Activated naive CD4-positive, alpha-beta T cell treated with anti-CD3 and anti-CD28 coated beads, Interleukin-2, amount 10 ng/mL, durations not matched to agents 7 days and 5 days (primary cell): ENCODE results near the gene RAD51D.
"Not testable (repeated sequence)": the region's sequence is repeated elsewhere in the genome, so short reads cannot be mapped to it uniquely, and the experiment has no call there.

Experiments
- CTCF ChIA-PET: fragments of 350-600 bp; sonication (Branson Sonifier 250); formaldehyde crosslinking; loops from one replicate; lab custom pipeline; 2021; ENCODE audit warnings: antibody characterized with exemption; lab: Charles Lee
- DNase-seq: peaks from one replicate; pipeline ENCODE4 v3.0.0-alpha.2; 2020
- H3K27ac Mint-ChIP-seq: one replicate; pipeline ENCODE4 v1.8.0; 2021; ENCODE audit warnings: mild to moderate bottlenecking, moderate library complexity, mixed read lengths
- H3K27me3 Mint-ChIP-seq: one replicate; pipeline ENCODE4 v1.8.0; 2021; ENCODE audit warnings: mild to moderate bottlenecking, mixed read lengths
- H3K36me3 Mint-ChIP-seq: one replicate; pipeline ENCODE4 v1.8.0; 2021; ENCODE audit warnings: mixed read lengths
- H3K4me1 Mint-ChIP-seq: one replicate; pipeline ENCODE4 v1.8.0; 2021; ENCODE audit warnings: mixed read lengths
- H3K4me3 Mint-ChIP-seq: one replicate; pipeline ENCODE4 v1.8.0; 2021; ENCODE audit warnings: mild to moderate bottlenecking, moderate library complexity, mixed read lengths
- H3K9me3 Mint-ChIP-seq: one replicate; pipeline ENCODE4 v1.8.0; 2021; ENCODE audit warnings: mixed read lengths

RAD51D gene

DNA sequence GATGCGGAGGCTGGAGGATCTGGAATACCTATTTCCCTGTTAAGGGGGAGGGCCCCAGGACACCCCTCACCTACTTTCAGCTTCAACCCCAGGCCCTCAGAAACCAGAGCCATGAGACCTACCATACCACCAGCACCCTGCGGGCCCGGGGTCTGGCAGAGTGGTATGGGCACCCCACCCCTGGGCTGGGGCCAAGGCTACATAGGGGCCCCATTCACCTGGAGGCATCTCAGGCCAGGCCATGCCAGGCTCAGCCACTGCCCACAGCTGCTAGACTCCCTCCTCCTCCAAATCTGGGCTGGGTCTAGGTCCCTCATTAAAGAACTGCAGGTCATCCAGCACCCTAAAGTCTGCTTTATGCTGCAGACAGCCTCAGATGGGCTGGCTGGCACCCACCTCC is 10.7 kb upstream of the RAD51D start:
- H3K27me3 Mint-ChIP-seq: no peaks in the 10 kb centered on the region
- DNase-seq: no peak
- H3K9me3 Mint-ChIP-seq: no peaks in the 10 kb centered on the region
- CTCF ChIA-PET: interaction anchor here (1.4 kb wide), 1 partner anchor 10 kb away, joined by 4 read pairs; the partner anchor contains the start of gene RAD51D
- no peak overlapping the region for H3K27ac Mint-ChIP-seq
- H3K4me3 Mint-ChIP-seq: no peak overlapping the region
- H3K4me1 Mint-ChIP-seq: no peaks in the 10 kb centered on the region
- H3K36me3 Mint-ChIP-seq: peaks cover 41% of the 10 kb centered on the region

DNA sequence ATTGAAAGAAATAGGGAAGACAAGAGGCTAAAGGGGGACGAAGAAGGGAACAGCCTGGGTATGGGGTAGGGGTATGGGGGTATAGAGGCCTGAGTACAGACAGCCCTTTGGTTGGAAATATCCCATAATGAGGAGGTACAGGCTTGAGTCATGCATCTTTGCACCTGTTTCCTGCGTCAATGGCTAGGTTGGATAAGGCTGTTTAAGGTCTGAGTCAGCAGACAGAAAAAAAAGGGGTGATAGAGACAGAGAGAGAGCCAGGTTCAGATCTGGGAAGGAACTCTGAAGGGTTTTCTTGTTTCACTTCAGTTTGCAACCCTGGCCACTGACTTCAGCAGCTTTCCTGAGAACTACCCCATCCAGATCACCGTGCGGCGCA is 10.3 kb upstream of the RAD51D start:
- H3K9me3 Mint-ChIP-seq: no peaks in the 10 kb centered on the region
- CTCF ChIA-PET: interaction anchor here (1.4 kb wide), 1 partner anchor 10 kb away, joined by 4 read pairs; the partner anchor contains the start of gene RAD51D
- H3K36me3 Mint-ChIP-seq: peaks cover 37% of the 10 kb centered on the region
- H3K4me1 Mint-ChIP-seq: no peaks in the 10 kb centered on the region
- DNase-seq: no peak
- peak overlapping the region; percentile 1 for H3K27ac Mint-ChIP-seq
- H3K4me3 Mint-ChIP-seq: no peak overlapping the region
- no peaks in the 10 kb centered on the region for H3K27me3 Mint-ChIP-seq

DNA sequence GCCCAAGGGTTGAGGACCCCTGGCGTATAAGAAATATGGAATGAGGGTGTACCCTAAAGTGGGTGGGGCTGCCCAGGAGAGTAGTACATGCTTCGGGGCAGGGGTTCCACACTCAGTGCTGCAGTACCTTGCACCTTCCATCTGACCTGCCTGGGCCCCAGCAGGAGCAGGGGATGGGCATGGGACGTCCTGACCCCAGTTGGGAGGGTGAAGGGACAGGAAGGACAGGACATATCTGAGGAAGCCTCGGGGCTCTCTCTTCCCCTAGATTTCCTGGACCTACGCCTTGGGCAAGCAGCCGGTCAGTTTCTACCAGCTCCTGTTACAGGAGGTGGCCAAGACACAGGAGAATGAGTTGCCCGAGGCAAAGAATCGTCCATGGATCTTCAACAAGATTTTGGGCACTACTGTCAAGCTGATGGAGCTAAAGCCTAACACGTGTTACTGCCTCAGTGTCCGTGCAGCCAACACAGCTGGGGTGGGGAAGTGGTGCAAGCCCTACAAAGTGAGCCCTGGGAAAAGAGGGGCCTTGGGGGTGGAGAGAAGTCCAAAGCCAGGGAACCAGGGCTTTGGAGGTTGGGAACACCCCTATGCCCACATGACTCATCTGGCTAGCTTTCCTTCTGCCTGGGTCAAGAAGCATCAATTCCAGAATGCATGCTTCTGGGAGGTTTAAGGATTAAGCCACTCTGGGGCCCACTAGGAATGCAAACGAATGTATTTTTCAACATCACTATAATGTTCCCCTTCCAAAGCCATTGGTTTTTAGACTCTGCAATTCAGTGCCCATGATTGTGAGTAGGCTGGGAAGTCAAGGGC is 9.7 kb upstream of the RAD51D start:
- CTCF ChIA-PET: interaction anchor here (2.7 kb wide), 1 partner anchor 10 kb away, joined by 14 read pairs; the partner anchor contains the start of gene RAD51D
- DNase-seq: no peak
- H3K4me3 Mint-ChIP-seq: no peak overlapping the region
- peak overlapping the region; percentile 1 for H3K27ac Mint-ChIP-seq
- no peaks in the 10 kb centered on the region for H3K27me3 Mint-ChIP-seq
- peaks cover 32% of the 10 kb centered on the region for H3K36me3 Mint-ChIP-seq
- H3K9me3 Mint-ChIP-seq: no peaks in the 10 kb centered on the region
- no peaks in the 10 kb centered on the region for H3K4me1 Mint-ChIP-seq

DNA sequence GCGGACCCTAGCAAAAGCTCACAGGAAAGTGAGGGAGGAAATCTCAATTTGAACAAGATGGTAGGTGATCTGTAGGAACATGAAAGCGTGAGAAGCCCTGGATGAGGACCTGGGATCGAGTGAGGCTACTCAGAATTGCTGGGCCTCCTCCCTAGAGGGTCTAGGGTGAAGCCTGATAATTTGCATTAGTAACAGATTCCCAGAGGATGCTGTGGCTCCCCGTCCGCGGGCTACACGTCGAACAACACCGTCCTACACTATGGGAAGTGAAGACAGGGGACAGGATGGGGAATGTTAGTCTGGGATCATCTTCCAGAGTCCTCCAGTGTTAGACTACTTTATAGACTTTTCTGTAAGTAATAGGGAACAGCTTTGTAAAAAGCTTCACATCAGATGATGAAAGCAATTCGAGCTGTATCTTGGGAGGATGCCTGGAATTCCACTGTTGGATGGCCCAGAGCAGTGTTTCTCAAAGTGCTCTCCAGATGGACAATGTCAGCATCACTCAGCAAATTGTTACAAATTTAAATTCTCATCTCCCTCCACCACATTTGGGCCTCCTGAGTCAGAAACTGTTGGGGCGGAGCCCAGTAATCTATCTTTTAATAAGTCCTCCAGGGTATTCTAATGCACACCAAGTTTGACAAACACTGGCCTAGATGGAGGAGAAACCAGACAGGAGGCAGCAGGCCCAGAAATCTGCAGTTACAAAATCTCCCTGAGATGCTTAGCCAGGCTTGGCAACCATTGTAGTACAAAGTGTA is 8.3 kb upstream of the RAD51D start:
- CTCF ChIA-PET: interaction anchor here (1.1 to 2.7 kb wide), 3 partner anchors 9 to 621 kb away, joined by 3 to 14 read pairs (median 3); partner anchors contain the start of gene RAD51D
- H3K36me3 Mint-ChIP-seq: peaks cover 19% of the 10 kb centered on the region
- no peak for DNase-seq
- no peak overlapping the region for H3K27ac Mint-ChIP-seq
- H3K9me3 Mint-ChIP-seq: no peaks in the 10 kb centered on the region
- H3K4me3 Mint-ChIP-seq: no peak overlapping the region
- no peaks in the 10 kb centered on the region for H3K4me1 Mint-ChIP-seq
- H3K27me3 Mint-ChIP-seq: no peaks in the 10 kb centered on the region

DNA sequence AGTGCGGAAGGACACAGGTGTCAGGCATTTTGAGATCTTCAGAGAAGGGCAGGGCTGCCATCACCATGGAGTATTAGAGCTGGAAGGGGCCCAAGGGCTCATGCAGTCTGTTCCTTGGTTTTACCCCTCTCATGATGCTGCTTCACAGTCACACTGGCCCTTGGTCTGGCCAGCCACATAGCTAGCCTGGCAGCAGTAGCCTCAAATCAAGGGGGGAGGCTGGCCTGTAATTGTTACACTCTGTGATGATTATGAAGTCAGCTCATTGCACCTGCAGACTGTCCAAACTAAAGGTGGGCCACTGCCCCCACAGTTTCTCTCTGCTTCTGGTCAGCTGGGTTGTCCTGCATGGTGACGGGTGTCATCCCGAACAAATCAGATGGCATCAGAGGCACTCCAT is 1.7 kb upstream of the RAD51D start, which contains the start of gene FNDC8:
TSS of gene FNDC8 (plus strand) at position 301 of the 400 bp plus-strand sequence. CDS start at position 380, 79 bp downstream.
- peaks cover 33% of the 10 kb centered on the region for H3K4me1 Mint-ChIP-seq
- peaks cover 9% of the 10 kb centered on the region for H3K27me3 Mint-ChIP-seq
- H3K36me3 Mint-ChIP-seq: peaks cover 14% of the 10 kb centered on the region
- DNase-seq: no peak
- no peaks in the 10 kb centered on the region for H3K9me3 Mint-ChIP-seq
- H3K27ac Mint-ChIP-seq: peak within 1 kb of the TSS; percentile 67
- peak within 1 kb of the TSS; percentile 39 for H3K4me3 Mint-ChIP-seq
- CTCF ChIA-PET: interaction anchor here (0.7 to 7.2 kb wide), 3 partner anchors 124 to 626 kb away, joined by 3 to 114 read pairs (median 3); no protein-coding TSS in a partner anchor

DNA sequence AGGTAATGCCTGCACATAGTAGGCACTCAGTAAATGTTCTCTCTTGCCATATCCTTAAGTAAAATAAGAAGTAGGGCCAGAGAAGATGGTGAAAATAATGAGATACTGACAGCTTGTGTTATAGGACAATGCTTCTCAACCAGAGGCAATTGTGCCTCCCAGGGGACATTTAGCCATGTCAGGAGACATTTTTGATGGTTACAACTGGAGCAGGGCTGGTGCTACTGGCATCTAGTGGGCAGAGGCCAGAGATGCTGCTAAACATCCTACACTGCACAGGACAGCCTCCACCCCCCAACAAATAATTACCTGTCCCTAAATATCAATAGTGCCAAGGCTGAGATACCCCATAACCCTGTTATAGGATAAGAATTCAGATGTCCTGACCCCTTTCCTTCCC is 1.7 kb downstream of the RAD51D start:
- DNase-seq: peak; percentile 56
- Mint-ChIP-seq H3K36me3 (peaks cover 24% of the 10 kb centered on the region), H3K27me3 (peaks cover 9% of the 10 kb centered on the region), H3K4me1 (peaks cover 37% of the 10 kb centered on the region), H3K9me3 (no peaks in the 10 kb centered on the region), H3K27ac (peak overlapping the region; percentile 87), H3K4me3 (peak overlapping the region; percentile 90)
- CTCF ChIA-PET: interaction anchor here (0.7 to 7.2 kb wide), 12 partner anchors 10 to 576 kb away, joined by 3 to 114 read pairs (median 6); partner anchors contain the start of genes CCT6B and ZNF830

DNA sequence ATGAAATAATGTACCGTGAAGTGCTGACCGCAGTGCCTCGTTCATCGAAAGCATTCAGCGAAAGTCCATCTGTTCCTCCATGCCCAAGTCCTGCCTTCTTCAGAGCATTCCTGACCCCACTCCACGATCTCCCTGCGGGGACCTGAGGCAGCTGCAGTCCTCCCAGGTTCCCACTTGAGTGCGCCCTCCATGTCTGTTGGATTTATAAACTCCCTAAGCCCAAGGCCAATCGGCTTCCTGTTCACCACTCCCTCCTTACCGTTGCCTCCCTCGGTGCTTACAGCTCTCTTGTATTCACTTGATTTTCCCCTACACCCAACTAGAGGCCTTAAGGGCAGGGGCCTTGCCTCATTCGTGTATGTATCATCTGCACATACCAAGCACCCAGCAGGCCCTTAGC is 2.8 kb downstream of the RAD51D start:
- CTCF ChIA-PET: interaction anchor here (0.6 to 7.2 kb wide), 2 partner anchors 120 to 926 kb away, joined by 3 to 114 read pairs; no protein-coding TSS in a partner anchor
- peak overlapping the region; percentile 38 for H3K27ac Mint-ChIP-seq
- peaks cover 37% of the 10 kb centered on the region for H3K4me1 Mint-ChIP-seq
- no peak overlapping the region for H3K4me3 Mint-ChIP-seq
- H3K36me3 Mint-ChIP-seq: peaks cover 30% of the 10 kb centered on the region
- no peaks in the 10 kb centered on the region for H3K9me3 Mint-ChIP-seq
- no peak for DNase-seq
- H3K27me3 Mint-ChIP-seq: peaks cover 6% of the 10 kb centered on the region

DNA sequence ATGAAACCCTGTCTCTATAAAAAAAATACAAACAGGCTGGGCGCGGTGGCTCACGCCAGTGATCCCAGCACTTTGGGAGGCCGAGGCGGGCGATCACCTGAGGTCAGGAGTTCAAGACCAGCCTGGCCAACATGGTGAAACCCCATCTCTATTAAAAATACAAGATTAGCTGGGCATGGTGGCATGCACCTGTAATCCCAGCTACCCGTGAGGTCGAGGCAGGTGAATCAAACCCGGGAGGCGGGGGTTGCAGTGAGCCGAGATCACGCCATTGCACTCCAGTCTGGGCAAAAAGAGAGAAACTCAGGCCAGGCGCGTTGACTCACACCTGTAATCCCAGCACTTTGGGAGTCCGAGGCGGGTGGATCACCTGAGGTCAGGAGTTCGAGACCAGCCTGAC is 8.9 kb downstream of the RAD51D start:
- not testable (repeated sequence) for H3K27ac Mint-ChIP-seq

DNA sequence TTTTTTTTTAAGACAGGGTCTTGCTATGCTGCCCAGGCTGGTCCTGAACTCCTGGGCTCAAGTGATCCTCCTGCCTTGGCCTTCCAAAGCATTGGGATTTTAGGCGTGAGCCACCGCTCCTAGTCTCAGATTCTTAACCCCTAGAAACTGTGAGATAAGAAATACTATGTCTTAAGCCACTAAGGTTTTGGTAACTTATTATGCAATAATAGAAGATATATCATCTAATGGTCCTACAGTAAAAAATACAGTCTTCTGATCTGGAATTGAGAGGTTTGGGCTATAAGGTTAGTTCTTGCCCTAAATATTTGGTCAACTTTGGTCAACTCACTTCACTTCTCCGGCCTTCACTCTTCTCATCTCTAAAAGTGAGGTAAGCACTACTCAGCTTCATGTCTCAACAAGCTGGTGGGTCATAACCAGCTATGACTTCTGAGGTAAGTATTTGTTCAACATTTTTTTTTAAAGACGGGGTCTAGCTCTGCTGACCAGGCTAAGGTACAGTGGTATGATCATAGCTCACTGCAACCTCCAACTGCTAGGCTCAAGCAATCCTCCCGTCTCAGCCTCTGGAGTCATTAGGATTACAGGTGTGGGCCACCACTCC is 14.7 kb downstream of the RAD51D start:
- Mint-ChIP-seq H3K36me3 (peaks cover 34% of the 10 kb centered on the region), H3K4me1 (peaks cover 2% of the 10 kb centered on the region), H3K4me3 (no peak overlapping the region), H3K27me3 (no peaks in the 10 kb centered on the region), H3K9me3 (no peaks in the 10 kb centered on the region), H3K27ac (no peak overlapping the region)
- DNase-seq: no peak
- CTCF ChIA-PET: interaction anchor here (1.2 kb wide), 1 partner anchor 15 kb away, joined by 3 read pairs; no protein-coding TSS in a partner anchor

More for the DNA sequence above, 8.9 kb downstream of the RAD51D start:
- DNase-seq, CTCF ChIA-PET, H3K4me3 Mint-ChIP-seq, H3K27me3 Mint-ChIP-seq, H3K4me1 Mint-ChIP-seq, H3K9me3 Mint-ChIP-seq: not testable (repeated sequence)
- peaks cover 21% of the 10 kb centered on the region for H3K36me3 Mint-ChIP-seq

DNA sequence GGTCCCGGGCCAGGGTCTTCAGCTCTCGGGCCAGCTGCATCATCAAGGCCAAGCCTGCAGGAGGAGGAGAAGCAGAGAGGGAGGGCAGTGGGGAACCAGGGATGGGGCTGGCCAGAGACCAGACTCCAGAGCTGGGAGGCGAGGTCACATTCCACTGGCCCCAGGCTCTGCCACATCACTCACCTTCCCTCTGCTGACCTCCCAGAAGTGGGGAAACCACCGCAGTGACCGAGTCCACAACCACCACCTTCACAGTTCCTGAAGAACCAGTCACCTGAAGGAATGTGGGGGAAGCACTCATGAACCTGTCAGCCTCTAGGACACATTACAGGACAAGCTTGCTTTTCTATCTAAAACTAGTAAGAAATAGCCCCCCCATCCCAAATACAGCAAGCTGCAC is 16.4 kb downstream of the RAD51D start:
- no peak for DNase-seq
- Mint-ChIP-seq H3K4me1 (no peaks in the 10 kb centered on the region), H3K27me3 (no peaks in the 10 kb centered on the region), H3K27ac (no peak overlapping the region), H3K4me3 (no peak overlapping the region), H3K36me3 (peaks cover 45% of the 10 kb centered on the region), H3K9me3 (no peaks in the 10 kb centered on the region)
- CTCF ChIA-PET: interaction anchor here (1.1 to 1.7 kb wide), 2 partner anchors 13 to 104 kb away, joined by 4 to 6 read pairs; no protein-coding TSS in a partner anchor

DNA sequence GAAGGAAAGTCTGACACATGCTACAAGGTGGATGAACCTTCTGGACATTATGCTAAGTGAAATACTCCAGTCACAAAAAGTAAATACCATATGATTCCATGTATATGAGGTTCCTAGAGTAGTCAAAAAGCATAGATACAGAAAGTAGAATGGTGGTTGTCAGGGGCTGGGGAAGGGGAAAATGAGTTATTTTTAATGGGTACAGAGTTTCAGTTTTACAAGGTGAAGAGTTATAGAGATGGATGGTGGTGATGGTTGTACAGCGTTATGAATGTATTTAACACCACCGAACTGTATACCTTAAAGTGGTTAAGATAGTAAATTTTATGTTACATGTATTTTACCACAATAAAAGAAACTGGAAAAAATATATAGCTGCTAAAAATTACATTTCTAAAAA is 17.9 kb downstream of the RAD51D start:
- Mint-ChIP-seq H3K4me3 (no peak overlapping the region), H3K9me3 (no peaks in the 10 kb centered on the region), H3K27ac (no peak overlapping the region), H3K4me1 (no peaks in the 10 kb centered on the region), H3K27me3 (no peaks in the 10 kb centered on the region), H3K36me3 (peaks cover 45% of the 10 kb centered on the region)
- CTCF ChIA-PET: interaction anchor here (1.7 kb wide), 1 partner anchor 103 kb away, joined by 4 read pairs; no protein-coding TSS in a partner anchor
- DNase-seq: no peak

DNA sequence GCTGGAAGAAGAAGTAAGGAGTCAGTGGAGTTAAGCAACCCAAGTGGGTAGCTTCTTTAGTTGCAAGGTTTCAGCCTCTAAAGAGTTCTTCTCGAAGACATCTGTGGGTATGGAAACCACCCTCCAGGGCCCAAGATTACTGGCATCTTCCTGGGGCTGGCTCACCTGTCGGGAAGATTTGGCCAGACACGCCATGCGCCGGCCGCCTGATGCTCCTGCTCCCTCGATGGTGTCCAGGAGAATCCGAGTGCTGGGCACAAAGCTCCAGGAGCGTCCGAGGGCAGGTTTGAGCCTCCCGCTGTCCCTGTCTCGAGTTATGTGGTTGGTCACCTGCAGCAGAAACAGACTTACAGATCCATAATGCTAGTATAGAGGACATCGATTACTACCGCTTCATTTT is 18.6 kb downstream of the RAD51D start:
- Mint-ChIP-seq H3K4me1 (no peaks in the 10 kb centered on the region), H3K36me3 (peaks cover 39% of the 10 kb centered on the region), H3K9me3 (no peaks in the 10 kb centered on the region), H3K4me3 (no peak overlapping the region), H3K27me3 (no peaks in the 10 kb centered on the region), H3K27ac (no peak overlapping the region)
- DNase-seq: no peak
- CTCF ChIA-PET: no interaction called here

DNA sequence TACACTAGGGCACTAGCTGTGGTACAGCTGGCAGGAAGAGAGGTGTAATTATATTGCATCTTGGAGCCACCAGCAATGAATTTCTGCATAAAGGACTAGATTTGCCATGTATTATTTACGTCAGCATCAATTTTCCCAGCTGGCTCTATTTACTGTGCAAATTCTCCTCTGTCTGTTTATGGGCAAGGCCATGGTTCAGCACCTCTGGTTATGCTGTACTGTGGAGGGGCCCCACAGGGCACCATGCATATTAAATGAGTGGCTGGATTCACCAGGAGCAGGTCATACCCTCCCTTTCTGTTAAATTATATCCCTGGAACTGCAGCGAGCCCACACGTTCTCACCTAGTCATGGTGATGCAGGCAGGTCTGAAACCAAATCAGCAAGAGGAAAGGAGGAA is 19.8 kb downstream of the RAD51D start:
- CTCF ChIA-PET: interaction anchor here (1.5 kb wide), 1 partner anchor 10 kb away, joined by 3 read pairs; no protein-coding TSS in a partner anchor
- Mint-ChIP-seq H3K27ac (no peak overlapping the region), H3K9me3 (no peaks in the 10 kb centered on the region), H3K4me1 (no peaks in the 10 kb centered on the region), H3K27me3 (no peaks in the 10 kb centered on the region), H3K36me3 (peaks cover 29% of the 10 kb centered on the region), H3K4me3 (no peak overlapping the region)
- DNase-seq: no peak
